HCT116 (cell line): Measurements from ENCODE around the gene ZNF341. TPM values are rescaled to one million over a fixed set of nuclear protein-coding genes. Genes with fewer than 3 reads are reported as not detected.

Experiments used
- ATAC-seq: fragments of 200-7000 bp; cut with Tn5 transposase; 2 replicates; pipeline ENCODE4 v1.9.1; 2020; ENCODE audit warnings: mild to moderate bottlenecking, moderate library complexity
- BruUV-seq: library from RNA; stranded (reverse); fragments of 400-500 nt; replicated peaks from 2 replicates; lab custom pipeline; 2021; lab: Mats Ljungman, UMichigan
- CTCF ChIA-PET: fragments of 300-600 bp; sonication (Branson Sonifier 250); formaldehyde crosslinking; loops from one replicate; lab custom pipeline; 2021; ENCODE audit warnings: antibody characterized with exemption; lab: Charles Lee
- POLR2A ChIA-PET: fragments of 300-600, 350-600 bp; sonication (Branson Sonifier 250); formaldehyde crosslinking; loops from one replicate; lab custom pipeline; 2021; ENCODE audit warnings: antibody characterized with exemption; lab: Charles Lee
- RAD21 ChIA-PET, 2 experiments: fragments of 300-600 bp; sonication (Branson Sonifier 250); formaldehyde crosslinking; loops; one replicate each; lab custom pipeline; 2023; ENCODE audit warnings: low total read pairs in 2 of 2; ENCODE audit not compliant: uncharacterized antibody in 2 of 2, unreplicated experiment in 2 of 2, low non-redundant PET in 1 of 2; lab: Charles Lee
- DNase-seq: peaks from one replicate; pipeline ENCODE4 v3.0.0-alpha.2; 2010; ENCODE audit warnings: low read depth, low spot score
- H2AFZ ChIP-seq: fragments of 200-600 bp; shearing (Covaris generic), sonication (generic); 2 replicates; pipeline ENCODE4 v1.6.1; 2017; ENCODE audit warnings: low read depth, mixed run types, mixed read lengths, antibody characterized with exemption, low read length; ENCODE audit not compliant: poor library complexity, severe bottlenecking
- H3K27ac ChIP-seq: 2 replicates; pipeline ENCODE4 v1.5.1; 2012; ENCODE audit warnings: low read depth, low read length
- H3K27me3 ChIP-seq: fragments of 200-600 bp; sonication (generic); 2 replicates; pipeline ENCODE4 v1.6.1; 2016; ENCODE audit warnings: mixed run types, low read length, mixed read lengths; ENCODE audit not compliant: insufficient read depth
- H3K36me3 ChIP-seq, 2 experiments: fragments of 200-500 bp in 1 of 2; fragments of 200-600 bp in 1 of 2; sonication (Bioruptor generic) in 1 of 2; sonication (generic) in 1 of 2; 2 replicates each; pipeline versions ENCODE4 v1.5.1 to v1.6.1; 2014 to 2016; ENCODE audit warnings: low read length in 2 of 2, inconsistent platforms in 1 of 2, mixed read lengths in 1 of 2, mixed run types in 1 of 2; ENCODE audit not compliant: insufficient read depth in 2 of 2, control insufficient read depth in 1 of 2
- H3K4me1 ChIP-seq, 2 experiments: fragments of 200-600 bp in 1 of 2; sonication (generic) in 1 of 2; 2 replicates each; pipeline versions ENCODE4 v1.5.1 to v1.6.1; 2012 to 2017; ENCODE audit warnings: low read length in 2 of 2, inconsistent platforms in 1 of 2, mild to moderate bottlenecking in 1 of 2, mixed read lengths in 1 of 2, mixed run types in 1 of 2, moderate library complexity in 1 of 2; ENCODE audit not compliant: insufficient read depth in 2 of 2, control insufficient read depth in 1 of 2
- H3K4me2 ChIP-seq: fragments of 200-600 bp; sonication (generic); 2 replicates; pipeline ENCODE4 v1.6.1; 2017; ENCODE audit warnings: mixed run types, low read length, mixed read lengths
- H3K4me3 ChIP-seq, 2 experiments: fragments of 200-600 bp in 1 of 2; sonication (generic) in 1 of 2; replicated peaks in 1 of 2; 2 replicates each; pipeline ENCODE4 v1.5.1; 2011 to 2016; ENCODE audit warnings: low read length in 2 of 2, control low read depth in 1 of 2, low read depth in 1 of 2, mild to moderate bottlenecking in 1 of 2, mixed read lengths in 1 of 2, mixed run types in 1 of 2
- H3K79me2 ChIP-seq: fragments of 200-600 bp; sonication (generic); 2 replicates; pipeline ENCODE4 v1.6.1; 2017; ENCODE audit warnings: mild to moderate bottlenecking, mixed run types, low read length, moderate library complexity, mixed read lengths; ENCODE audit not compliant: insufficient read depth
- H3K9ac ChIP-seq: fragments of 200-600 bp; sonication (generic); 2 replicates; pipeline ENCODE4 v1.6.1; 2016; ENCODE audit warnings: low read length, mixed read lengths
- H3K9me2 ChIP-seq: fragments of 200-600 bp; sonication (generic), shearing (Covaris generic); 2 replicates; pipeline ENCODE4 v1.6.1; 2017; ENCODE audit warnings: mixed run types, mild to moderate bottlenecking, moderate library complexity; ENCODE audit not compliant: insufficient read depth
- H3K9me3 ChIP-seq, 2 experiments: fragments of 200-500 bp in 1 of 2; fragments of 200-600 bp in 1 of 2; sonication (Bioruptor generic) in 1 of 2; sonication (generic) in 1 of 2; 2 replicates each; pipeline ENCODE4 v1.6.1; 2014 to 2017; ENCODE audit warnings: low read length in 2 of 2, mixed read lengths in 2 of 2, inconsistent platforms in 1 of 2, low read depth in 1 of 2, mild to moderate bottlenecking in 1 of 2, mixed run types in 1 of 2, moderate library complexity in 1 of 2; ENCODE audit not compliant: control insufficient read depth in 1 of 2, insufficient read depth in 1 of 2
- H4K20me1 ChIP-seq: fragments of 200-600 bp; sonication (generic), shearing (Covaris generic); 2 replicates; pipeline ENCODE4 v1.6.1; 2017; ENCODE audit warnings: mixed run types, mild to moderate bottlenecking, moderate library complexity; ENCODE audit not compliant: insufficient read depth
- ATF3 ChIP-seq: IDR thresholded peaks from 2 replicates; pipeline ENCODE4 v1.6.1; 2012
- CEBPB ChIP-seq: IDR thresholded peaks from 2 replicates; pipeline ENCODE4 v1.6.1; 2012; ENCODE audit warnings: low read depth
- EGR1 ChIP-seq: IDR thresholded peaks from 2 replicates; pipeline ENCODE4 v1.6.1; 2012; ENCODE audit warnings: low read depth
- ELF1 ChIP-seq: IDR thresholded peaks from 2 replicates; pipeline ENCODE4 v1.6.1; 2012; ENCODE audit warnings: low read depth, borderline replicate concordance
- EZH2 ChIP-seq: fragments of 200-600 bp; sonication (generic); IDR thresholded peaks from 2 replicates; pipeline ENCODE4 v1.6.1; 2017; ENCODE audit warnings: antibody characterized with exemption, mixed run types
- EZH2phosphoT487 ChIP-seq: fragments of 200-600 bp; IDR thresholded peaks from 2 replicates; pipeline ENCODE4 v1.6.1; 2018; ENCODE audit warnings: antibody characterized with exemption, borderline replicate concordance
- FOSL1 ChIP-seq: IDR thresholded peaks from 2 replicates; pipeline ENCODE4 v1.6.1; 2012; ENCODE audit warnings: low read depth
- JUND ChIP-seq: IDR thresholded peaks from 2 replicates; pipeline ENCODE4 v1.6.1; 2012
- MAX ChIP-seq: IDR thresholded peaks from 2 replicates; pipeline ENCODE4 v1.6.1; 2012
- POLR2A ChIP-seq: IDR thresholded peaks from 2 replicates; pipeline ENCODE4 v1.7.0; 2011; ENCODE audit warnings: borderline replicate concordance; ENCODE audit not compliant: insufficient read depth, insufficient read length; ENCODE audit errors: extremely low read depth
- POLR2AphosphoS5 ChIP-seq: IDR thresholded peaks from 2 replicates; pipeline ENCODE4 v1.6.1; 2011; ENCODE audit warnings: mild to moderate bottlenecking, low read depth, low read length, moderate library complexity
- RAD21 ChIP-seq: IDR thresholded peaks from 2 replicates; pipeline ENCODE4 v1.6.1; 2012; ENCODE audit warnings: low read depth, mild to moderate bottlenecking
- REST ChIP-seq: IDR thresholded peaks from 2 replicates; pipeline ENCODE4 v1.6.1; 2012; ENCODE audit warnings: low read depth
- SIN3A ChIP-seq: IDR thresholded peaks from 2 replicates; pipeline ENCODE4 v1.6.1; 2012; ENCODE audit warnings: low read depth
- SP1 ChIP-seq: IDR thresholded peaks from 2 replicates; pipeline ENCODE4 v1.6.1; 2012; ENCODE audit warnings: low read depth
- SRF ChIP-seq: IDR thresholded peaks from 2 replicates; pipeline ENCODE4 v1.6.1; 2012; ENCODE audit warnings: low read depth
- TCF7L2 ChIP-seq: IDR thresholded peaks from 2 replicates; pipeline ENCODE4 v1.7.0; 2011; ENCODE audit warnings: borderline replicate concordance, inconsistent platforms; ENCODE audit not compliant: insufficient read depth, insufficient read length; ENCODE audit errors: extremely low read depth
- YY1 ChIP-seq: IDR thresholded peaks from 2 replicates; pipeline ENCODE4 v1.6.1; 2011; ENCODE audit warnings: low read length, low read depth, moderate library complexity, mild to moderate bottlenecking; ENCODE audit not compliant: insufficient replicate concordance; ENCODE audit errors: extremely low read depth
- ZBTB33 ChIP-seq: IDR thresholded peaks from 2 replicates; pipeline ENCODE4 v1.6.1; 2011; ENCODE audit warnings: mild to moderate bottlenecking, low read length, moderate library complexity; ENCODE audit not compliant: insufficient replicate concordance; ENCODE audit errors: extremely low read depth
- ZFX ChIP-seq: fragments of 450-650 bp; IDR thresholded peaks from 2 replicates; pipeline ENCODE4 v1.6.1; 2017
- ZNF274 ChIP-seq: fragments of 200-500 bp; sonication (Bioruptor generic); IDR thresholded peaks from 2 replicates; pipeline ENCODE4 v1.6.1; 2014; ENCODE audit warnings: mild to moderate bottlenecking, low read depth, low read length, inconsistent platforms
- intact Hi-C: fragments of 100-400 bp; cut with micrococcal nuclease; formaldehyde crosslinking; loops from 2 replicates; pipeline ENCODE4 v1.10.0; 2022
- total RNA-seq: library from RNA; stranded (reverse); gene quantifications from one replicate; pipeline ENCODE4 v1.2.1, GENCODE V29; 2021; ENCODE audit not compliant: unreplicated experiment

Gene ZNF341
- total RNA-seq, 1 experiment from 2014 or later, result 4.9 TPM

- no peaks in the 10 kb centered on the region for H3K36me3 ChIP-seq
- intact Hi-C loops, result no loop called here
- no peaks in the 10 kb centered on the region for H4K20me1 ChIP-seq
- DNase-seq, result peak; percentile 98
- peak within 1 kb of the TSS; percentile 80 to 90 for H3K4me3 ChIP-seq
- peak within 1 kb of the TSS; percentile 44 for H3K27ac ChIP-seq
- CTCF ChIA-PET, result interaction anchor here (1.0 kb wide), 1 partner anchor 12 kb away, joined by 3 read pairs; no protein-coding TSS in a partner anchor
- H3K79me2 ChIP-seq, result no peaks in the 10 kb centered on the region
- RAD21 ChIA-PET, result no interaction called here
- peak within 1 kb of the TSS; percentile 90 for H3K4me2 ChIP-seq
- H2AFZ ChIP-seq, result peak within 1 kb of the TSS; percentile 30
- peak; percentile 98 for ATAC-seq
- BruUV-seq, result no TSS peak
- H3K27me3 ChIP-seq, result no peaks in the 10 kb centered on the region
- POLR2A ChIA-PET, result interaction anchor here (0.6 to 1.1 kb wide), 5 partner anchors 12 to 230 kb away, joined by 3 to 4 read pairs (median 3); partner anchors contain the start of genes CBFA2T2 and ZNF341
- H3K9me2 ChIP-seq, result no peaks in the 10 kb centered on the region
- H3K9me3 ChIP-seq, result no peaks in the 10 kb centered on the region
- H3K9ac ChIP-seq, result peak within 1 kb of the TSS; percentile 70
- peaks cover 5 to 21% of the 10 kb centered on the region in 2 experiments; a peak in 3 of 4 replicates for H3K4me1 ChIP-seq
- TF ChIP-seq POLR2AphosphoS5 (peak; percentile 56), EZH2 (no peak), ZNF274 (no peak), YY1 (no peak), SRF (no peak), SP1 (peak; percentile 100), ATF3 (no peak), RAD21 (no peak), EZH2phosphoT487 (no peak), ZBTB33 (no peak), POLR2A (peak; percentile 31), SIN3A (peak; percentile 55), ZFX (no peak), REST (no peak), JUND (no peak), MAX (peak; percentile 59), CEBPB (no peak), EGR1 (no peak), FOSL1 (no peak), ELF1 (no peak), TCF7L2 (peak; percentile 29)
These were observed 11.6 kb upstream of the ZNF341 start, which contains the start of gene PXMP4 for GRCh38 chr20:33719989-33720709. Gene PXMP4, minus strand, starts transcription at chr20:33720310. Its CDS starts 103 bp downstream, at chr20:33720207.
